Vagina (tissue), 2 donors: ENCODE results near the gene ZBTB47. TPM values are rescaled to one million over a fixed set of nuclear protein-coding genes. Genes with fewer than 3 reads are reported as not detected.
A peak's percentile ranks its signal among the peaks of the same experiment; 100 is the strongest.

Source experiments
- DNase-seq, 2 donors: peaks; one replicate each; pipeline ENCODE4 v3.0.0-alpha.2; 2017; ENCODE audit errors: extremely low spot score in 2 of 2
- H3K27ac ChIP-seq: fragments of 200-600 bp; sonication (generic); one replicate; pipeline ENCODE4 v1.5.1; 2019
- H3K27me3 ChIP-seq: fragments of 200-600 bp; sonication (generic); one replicate; pipeline ENCODE4 v1.5.1; 2019
- H3K36me3 ChIP-seq, 2 donors: fragments of 200-600 bp; sonication (generic); one replicate each; pipeline ENCODE4 v1.5.1; 2017 to 2019
- H3K4me1 ChIP-seq: fragments of 200-600 bp; sonication (generic); one replicate; pipeline ENCODE4 v1.5.1; 2019
- H3K4me3 ChIP-seq, 2 donors: fragments of 200-600 bp; sonication (generic); 1 replicate in 1 of 2; 2 replicates in 1 of 2; pipeline ENCODE4 v1.5.1; 2016 to 2019
- H3K9me3 ChIP-seq: fragments of 200-600 bp; sonication (generic); one replicate; pipeline ENCODE4 v1.5.1; 2019
- CTCF ChIP-seq, 3 experiments: fragments of 450-650 bp in 2 of 3; fragments of 200-600 bp in 1 of 3; sonication (generic) in 1 of 3; IDR thresholded peaks; one replicate each; pipeline ENCODE4 v1.5.1; 2017 to 2019; ENCODE audit warnings: antibody characterized with exemption in 3 of 3, mild to moderate bottlenecking in 2 of 3, moderate library complexity in 2 of 3
- POLR2A ChIP-seq, 2 donors: fragments of 450-650 bp; IDR thresholded peaks; one replicate each; pipeline ENCODE4 v1.6.1; 2017; ENCODE audit warnings: antibody characterized with exemption in 2 of 2, mild to moderate bottlenecking in 2 of 2, moderate library complexity in 2 of 2
- POLR2AphosphoS5 ChIP-seq, 2 donors: sonication (generic); formaldehyde crosslinking; IDR thresholded peaks; one replicate each; pipeline ENCODE4 v1.9.0; 2017; ENCODE audit warnings: antibody characterized with exemption in 2 of 2, mild to moderate bottlenecking in 2 of 2, low read depth in 1 of 2; ENCODE audit not compliant: insufficient read depth in 1 of 2
- intact Hi-C: fragments of 100-400 bp; cut with DNase I; formaldehyde crosslinking; loops from one replicate; pipeline ENCODE4 v1.15.1; 2023
- total RNA-seq: library from RNA; depleted of rRNA; stranded (reverse); fragments of >200 nt; gene quantifications from one replicate; pipeline ENCODE4 v1.2.3, GENCODE V29; 2016

Gene ZBTB47
- total RNA-seq, 1 donor from 2014 or later: 47.9 TPM

GRCh38 chr3:42709621-42710020 lies 56.1 kb downstream of the ZBTB47 start:
- no peaks in the 10 kb centered on the region for H3K27me3 ChIP-seq
- TF ChIP-seq CTCF (IDR thresholded peaks at IDR 0.05): no peak
- TF ChIP-seq POLR2AphosphoS5 (IDR thresholded peaks at IDR 0.05; ENCODE audit: insufficient read depth in 1 of 2, low read depth in 1 of 2): no peak
- TF ChIP-seq POLR2A (IDR thresholded peaks at IDR 0.05): no peak
- no peak for DNase-seq
- H3K9me3 ChIP-seq: no peaks in the 10 kb centered on the region
- no peaks in the 10 kb centered on the region for H3K4me1 ChIP-seq
- H3K36me3 ChIP-seq: no peaks in the 10 kb centered on the region
- intact Hi-C loops: no loop called here
- H3K27ac ChIP-seq: no peak overlapping the region
- H3K4me3 ChIP-seq: no peak overlapping the region

- Histone ChIP-seq H3K36me3 (no peaks in the 10 kb centered on the region), H3K4me1 (no peaks in the 10 kb centered on the region), H3K9me3 (no peaks in the 10 kb centered on the region), H3K4me3 (no peak overlapping the region), H3K27ac (no peak overlapping the region), H3K27me3 (no peaks in the 10 kb centered on the region)
- no peak for DNase-seq
- intact Hi-C loops: no loop called here
- TF ChIP-seq POLR2AphosphoS5 (IDR thresholded peaks at IDR 0.05; ENCODE audit: insufficient read depth in 1 of 2, low read depth in 1 of 2): no peak
- no peak for TF ChIP-seq POLR2A (IDR thresholded peaks at IDR 0.05)
- TF ChIP-seq CTCF (IDR thresholded peaks at IDR 0.05): no peak
Observed at GRCh38 chr3:42710323-42711021, 57.0 kb downstream of the ZBTB47 start.

DNA sequence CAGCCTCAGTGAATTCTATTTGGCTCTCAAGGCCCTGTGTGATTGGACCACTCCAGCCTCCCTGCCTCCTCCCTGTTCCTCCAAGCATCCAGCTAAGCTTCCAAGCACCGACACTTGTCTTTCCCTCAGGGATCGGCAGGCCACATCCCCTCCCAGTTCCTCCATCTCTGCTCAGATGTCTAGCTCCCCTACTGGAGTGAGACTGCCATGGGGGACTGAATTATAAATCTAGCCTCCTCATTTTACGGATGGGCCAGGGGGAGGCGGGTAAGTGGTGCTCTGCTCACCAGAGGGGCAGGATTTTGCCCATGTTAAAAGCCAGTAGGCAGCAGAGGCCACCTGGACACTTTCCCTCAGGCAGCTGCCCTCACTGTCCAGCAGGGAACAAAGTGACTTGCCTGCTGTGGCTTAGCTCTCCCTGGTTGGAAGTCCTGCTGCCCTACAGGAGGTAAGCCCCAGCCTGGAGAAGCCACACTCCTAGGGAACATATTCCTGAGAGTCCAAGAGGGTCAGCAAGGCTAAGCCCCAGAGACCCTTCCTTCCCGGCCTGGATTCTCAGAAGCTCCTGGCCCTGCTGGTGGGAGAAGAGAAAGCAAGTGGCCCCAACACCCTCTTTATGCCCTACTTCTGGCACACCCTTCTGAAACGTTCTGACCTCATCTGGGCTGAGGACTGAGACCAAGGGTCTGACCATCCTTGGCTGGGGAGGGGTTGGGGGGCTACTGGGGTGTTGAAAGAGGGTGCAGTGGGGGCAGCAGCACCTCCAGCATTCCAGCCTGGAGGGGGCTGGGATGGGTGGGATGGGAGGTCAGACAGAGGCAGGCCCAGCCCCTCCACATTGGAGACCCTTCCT lies 58.2 kb downstream of the ZBTB47 start:
- no peak for TF ChIP-seq POLR2AphosphoS5 (IDR thresholded peaks at IDR 0.05; ENCODE audit: insufficient read depth in 1 of 2, low read depth in 1 of 2)
- TF ChIP-seq POLR2A (IDR thresholded peaks at IDR 0.05): no peak
- TF ChIP-seq CTCF (IDR thresholded peaks at IDR 0.05): no peak
- intact Hi-C loops: no loop called here

GRCh38 chr3:42712344-42712648 lies 58.8 kb downstream of the ZBTB47 start:
- H3K36me3 ChIP-seq: no peaks in the 10 kb centered on the region
- intact Hi-C loops: no loop called here
- TF ChIP-seq POLR2AphosphoS5 (IDR thresholded peaks at IDR 0.05; ENCODE audit: insufficient read depth in 1 of 2, low read depth in 1 of 2): no peak
- no peak for TF ChIP-seq POLR2A (IDR thresholded peaks at IDR 0.05)
- no peaks in the 10 kb centered on the region for H3K4me1 ChIP-seq
- no peak overlapping the region for H3K4me3 ChIP-seq
- H3K27me3 ChIP-seq: no peaks in the 10 kb centered on the region
- no peak overlapping the region for H3K27ac ChIP-seq
- H3K9me3 ChIP-seq: no peaks in the 10 kb centered on the region
- DNase-seq: peak in 1 of 2 donors; percentile 58

More for the DNA sequence above, 58.2 kb downstream of the ZBTB47 start:
- no peaks in the 10 kb centered on the region for H3K27me3 ChIP-seq
- H3K27ac ChIP-seq: no peak overlapping the region
- no peaks in the 10 kb centered on the region for H3K4me1 ChIP-seq
- peak in 1 of 2 donors; percentile 46 for DNase-seq
- H3K36me3 ChIP-seq: no peaks in the 10 kb centered on the region
- H3K9me3 ChIP-seq: no peaks in the 10 kb centered on the region
- H3K4me3 ChIP-seq: no peak overlapping the region

- no peaks in the 10 kb centered on the region for H3K36me3 ChIP-seq
- no peak for TF ChIP-seq POLR2AphosphoS5 (IDR thresholded peaks at IDR 0.05; ENCODE audit: insufficient read depth in 1 of 2, low read depth in 1 of 2)
- no peak for TF ChIP-seq POLR2A (IDR thresholded peaks at IDR 0.05)
- TF ChIP-seq CTCF (IDR thresholded peaks at IDR 0.05): no peak
Observed at GRCh38 chr3:42712688-42713372, 59.3 kb downstream of the ZBTB47 start.

More at GRCh38 chr3:42712688-42713372, 59.3 kb downstream of the ZBTB47 start:
- peak in 1 of 2 donors; percentile 94 for DNase-seq
- H3K4me3 ChIP-seq: no peak overlapping the region
- H3K27ac ChIP-seq: no peak overlapping the region
- H3K9me3 ChIP-seq: no peaks in the 10 kb centered on the region
- intact Hi-C loops: no loop called here
- no peaks in the 10 kb centered on the region for H3K27me3 ChIP-seq
- no peaks in the 10 kb centered on the region for H3K4me1 ChIP-seq
